HG03103 (cell line): ENCODE data around the gene CYP39A1.
"Not testable (repeated sequence)": the region's sequence is repeated elsewhere in the genome, so short reads cannot be mapped to it uniquely, and the experiment has no call there.

Experiments used
- ATAC-seq: cut with Tn5 transposase; IDR thresholded peaks from one replicate; pipeline ENCODE4 v1.9.1; 2021; ENCODE audit warnings: low read depth; ENCODE audit not compliant: unreplicated experiment

Gene CYP39A1

GRCh38 chr6:46651006-46651405, 1.6 kb downstream of the CYP39A1 start:
- no peak for ATAC-seq

- no peak for ATAC-seq
These were observed 3.6 kb downstream of the CYP39A1 start for GRCh38 chr6:46648869-46649492.

- not testable (repeated sequence) for ATAC-seq
These were observed 4.5 kb downstream of the CYP39A1 start for GRCh38 chr6:46648108-46648507.

GRCh38 chr6:46645265-46645664, 7.4 kb downstream of the CYP39A1 start:
- no peak for ATAC-seq

- ATAC-seq = no peak
These were observed 9.5 kb downstream of the CYP39A1 start for GRCh38 chr6:46642928-46643751.

- no peak for ATAC-seq
These were observed 14.0 kb downstream of the CYP39A1 start for GRCh38 chr6:46638650-46639049.

- ATAC-seq = no peak
These were observed 14.7 kb downstream of the CYP39A1 start for GRCh38 chr6:46637933-46638332.

GRCh38 chr6:46637145-46637544, 15.5 kb downstream of the CYP39A1 start:
- no peak for ATAC-seq

GRCh38 chr6:46635462-46635861, 17.2 kb downstream of the CYP39A1 start:
- ATAC-seq = no peak

- ATAC-seq = no peak
These were observed 20.6 kb downstream of the CYP39A1 start for GRCh38 chr6:46632053-46632452.

GRCh38 chr6:46629691-46630090, 22.9 kb downstream of the CYP39A1 start:
- ATAC-seq = no peak

- ATAC-seq = no peak
These were observed 23.6 kb downstream of the CYP39A1 start for GRCh38 chr6:46628976-46629375.

- ATAC-seq = no peak
These were observed 24.1 kb downstream of the CYP39A1 start for GRCh38 chr6:46628498-46628897.

- ATAC-seq = no peak
These were observed 25.6 kb downstream of the CYP39A1 start for GRCh38 chr6:46626976-46627375.

GRCh38 chr6:46626228-46626909, 26.2 kb downstream of the CYP39A1 start:
- ATAC-seq = peak; percentile 77

GRCh38 chr6:46618726-46619125, 33.9 kb downstream of the CYP39A1 start:
- no peak for ATAC-seq

- no peak for ATAC-seq
These were observed 40.0 kb downstream of the CYP39A1 start for GRCh38 chr6:46612645-46613044.

- no peak for ATAC-seq
These were observed 41.6 kb downstream of the CYP39A1 start for GRCh38 chr6:46610862-46611553.

GRCh38 chr6:46606338-46606737, 46.3 kb downstream of the CYP39A1 start:
- no peak for ATAC-seq

GRCh38 chr6:46605091-46605797, 47.4 kb downstream of the CYP39A1 start:
- ATAC-seq = no peak
